K562 (cell line): ENCODE data around the gene MAML1. TPM values are rescaled to one million over a fixed set of nuclear protein-coding genes. Genes with fewer than 3 reads are reported as not detected.
A peak's percentile ranks its signal among the peaks of the same experiment; 100 is the strongest.

Experiments
- ATAC-seq: fragments of 200-7000 bp; cut with Tn5 transposase; 3 replicates; pipeline ENCODE4 v1.9.1; 2020; ENCODE audit warnings: moderate library complexity
- BruUV-seq: library from RNA; stranded (reverse); fragments of 400-500 nt; replicated peaks from 2 replicates; lab custom pipeline; 2021; lab: Mats Ljungman, UMichigan
- CTCF ChIA-PET: fragments of 300-600 bp; formaldehyde crosslinking; extraction: SDS; loops from one replicate; lab custom pipeline; 2021; ENCODE audit warnings: low intra/inter-chr PET ratio; lab: Yijun Ruan, JAX
- POLR2A ChIA-PET: fragments of 300-600, 350-650 bp; sonication (Branson Sonifier 250); formaldehyde crosslinking; extraction: SDS; loops from one replicate; lab custom pipeline; 2021; ENCODE audit warnings: antibody characterized with exemption, inconsistent platforms; lab: Yijun Ruan, JAX
- DNase-seq, 4 experiments: peaks; one replicate each; pipeline versions ENCODE4 v3.0.0 to v3.0.0-alpha.2; 2011 to 2018; ENCODE audit warnings: low spot score in 3 of 4, mixed read lengths in 3 of 4; ENCODE audit errors: extremely low read depth in 1 of 4
- FAIRE-seq: peaks from 2 replicates; lab custom pipeline; 2011; peaks lifted over from hg19 to GRCh38; lab: Jason Lieb, UNC
- H2AFZ ChIP-seq: 2 replicates; pipeline ENCODE4 v1.6.0; 2011; ENCODE audit warnings: low read depth, low read length, control low read depth, inconsistent platforms
- H3K27ac ChIP-seq: fragments of 200-600 bp; 3 replicates; pipeline ENCODE4 v1.8.0; 2011; ENCODE audit warnings: low read depth, mild to moderate bottlenecking, control low read depth, inconsistent platforms, low read length, moderate library complexity, mixed read lengths; ENCODE audit errors: extremely low read depth
- H3K27me3 ChIP-seq, 2 experiments: fragments of 300-600 bp in 1 of 2; 2 replicates in 1 of 2; 3 replicates in 1 of 2; pipeline versions ENCODE4 v1.6.0 to v1.8.0; 2011; ENCODE audit warnings: inconsistent platforms in 2 of 2, low read length in 2 of 2, mild to moderate bottlenecking in 1 of 2, mixed read lengths in 1 of 2, moderate library complexity in 1 of 2; ENCODE audit not compliant: control insufficient read depth in 2 of 2, insufficient read depth in 2 of 2
- H3K36me3 ChIP-seq: fragments of 300-600 bp; 3 replicates; pipeline ENCODE4 v1.8.0; 2011; ENCODE audit warnings: mild to moderate bottlenecking, low read length, inconsistent platforms; ENCODE audit not compliant: control insufficient read depth, insufficient read depth
- H3K4me1 ChIP-seq, 2 experiments: fragments of 200-600 bp in 1 of 2; replicated peaks in 1 of 2; 2 replicates in 1 of 2; 3 replicates in 1 of 2; pipeline versions ENCODE4 v1.5.1 to v1.8.0; 2011; ENCODE audit warnings: inconsistent platforms in 2 of 2, low read length in 2 of 2, mild to moderate bottlenecking in 1 of 2, mixed read lengths in 1 of 2, moderate library complexity in 1 of 2; ENCODE audit not compliant: control insufficient read depth in 2 of 2, insufficient read depth in 2 of 2
- H3K4me2 ChIP-seq: 2 replicates; pipeline ENCODE4 v1.6.1; 2011; ENCODE audit warnings: low read length, control low read depth, inconsistent platforms, mixed read lengths; ENCODE audit not compliant: insufficient read depth
- H3K4me3 ChIP-seq: fragments of 200-600 bp; sonication (generic), shearing (Covaris generic); 2 replicates; pipeline ENCODE4 v1.5.1; 2016; ENCODE audit warnings: control low read depth, inconsistent platforms
- H3K79me2 ChIP-seq: fragments of 200-600 bp; 3 replicates; pipeline ENCODE4 v1.8.0; 2011; ENCODE audit warnings: low read length, inconsistent platforms; ENCODE audit not compliant: control insufficient read depth, insufficient read depth
- H3K9ac ChIP-seq, 2 experiments: 2 replicates each; pipeline versions ENCODE4 v1.6.0 to v1.6.1; 2011; ENCODE audit warnings: low read depth in 2 of 2, low read length in 2 of 2, control low read depth in 1 of 2, inconsistent platforms in 1 of 2, mild to moderate bottlenecking in 1 of 2, mixed read lengths in 1 of 2; ENCODE audit not compliant: insufficient read depth in 1 of 2
- H3K9me1 ChIP-seq: one replicate; pipeline ENCODE4 v1.6.0; 2011; ENCODE audit warnings: inconsistent platforms, mild to moderate bottlenecking, low read length, moderate library complexity; ENCODE audit not compliant: control insufficient read depth, insufficient read depth
- H3K9me3 ChIP-seq: replicated peaks from 2 replicates; pipeline ENCODE4 v1.5.1; 2011; ENCODE audit warnings: low read depth, low read length, inconsistent platforms; ENCODE audit not compliant: control insufficient read depth, insufficient read depth
- H4K20me1 ChIP-seq: replicated peaks from 2 replicates; pipeline ENCODE4 v1.6.1; 2011; ENCODE audit warnings: low read length, inconsistent platforms, mixed read lengths; ENCODE audit not compliant: control insufficient read depth, insufficient read depth
- ATF6 ChIP-seq: sonication (generic); formaldehyde crosslinking; IDR thresholded peaks from 2 replicates; pipeline ENCODE4 v1.4.0; 2020; ENCODE audit warnings: mild to moderate bottlenecking, missing genetic modification reagents
- CBX2 ChIP-seq: fragments of 200-600 bp; sonication (generic); IDR thresholded peaks from one replicate; pipeline ENCODE4 v1.6.1; 2012; ENCODE audit warnings: mild to moderate bottlenecking, low read length, inconsistent platforms; ENCODE audit not compliant: insufficient read depth, poor library complexity, severe bottlenecking
- PCBP1 ChIP-seq: fragments of 200-400 bp; formaldehyde crosslinking; IDR thresholded peaks from 2 replicates; pipeline ENCODE4 v1.6.1; 2018; ENCODE audit warnings: mild to moderate bottlenecking, low read depth, low read length; ENCODE audit not compliant: poor library complexity, severe bottlenecking
- POLR2G ChIP-seq: fragments of 200-400 bp; formaldehyde crosslinking; IDR thresholded peaks from 2 replicates; pipeline ENCODE4 v1.6.1; 2017; ENCODE audit warnings: low read depth, mild to moderate bottlenecking, antibody characterized with exemption, low read length, moderate library complexity
- VEZF1 ChIP-seq: fragments of 200-800 bp; sonication (Bioruptor generic); IDR thresholded peaks from 2 replicates; pipeline ENCODE4 v1.6.1; 2017; ENCODE audit warnings: missing genetic modification characterization, missing compliant biosample characterization
- ZBTB33 ChIP-seq: sonication (generic); formaldehyde crosslinking; IDR thresholded peaks from 2 replicates; pipeline ENCODE4 v1.8.1; 2023; ENCODE audit warnings: mild to moderate bottlenecking, missing genetic modification reagents
- WGBS: fragments of 100-300 bp; shearing (Covaris generic); methylation state at CpG from one replicate; pipeline ENCODE4 v1.1.6; 2016; ENCODE audit warnings: low coverage, mixed read lengths; ENCODE audit not compliant: insufficient coverage; ENCODE audit errors: missing lambda C conversion rate; 5-methylcytosine and 5-hydroxymethylcytosine counted together
- in situ Hi-C: fragments of 300-500 bp; cut with MboI; formaldehyde crosslinking; loops from 4 replicates; pipeline ENCODE4 v1.15.0; 2018; ENCODE audit warnings: inconsistent platforms, mixed read lengths
- intact Hi-C: fragments of 100-400 bp; cut with micrococcal nuclease; formaldehyde crosslinking; loops from 2 replicates; pipeline ENCODE4 v1.14.2; 2022
- polyA plus RNA-seq, 8 experiments: library from polyadenylated mRNA; depleted of rRNA in 4 of 8; stranded (reverse) in 5 of 8; unstranded in 3 of 8; fragments of >200 nt; fragmentation: Nextera tagmentation in 2 of 8; fragmentation: Illumina TruSeq in 1 of 8; extraction: Ambion mirVana in 2 of 8; extraction: Trizol in 1 of 8; gene quantifications; 2 replicates each; pipeline versions ENCODE4 v1.2.1 to v1.2.3, GENCODE V29; 2011 to 2014; ENCODE audit warnings: inconsistent platforms in 1 of 8, missing spikeins in 1 of 8
- total RNA-seq, 7 experiments: library from RNA; depleted of rRNA in 6 of 7; stranded (reverse); fragments of >200 nt in 6 of 7; fragmentation: Illumina TruSeq in 2 of 7; extraction: Trizol in 2 of 7; gene quantifications; 2 replicates each; pipeline versions ENCODE4 v1.2.1 to v1.2.3, GENCODE V29; 2011 to 2021; ENCODE audit warnings: low replicate concordance in 1 of 7

Gene MAML1
- total and polyA plus RNA-seq, 9 of the 15 experiments (the other 6 are each of a cell fraction or from before 2014, with no cell fraction given), result 0.32 to 18.4 (median 7.0) TPM

DNA sequence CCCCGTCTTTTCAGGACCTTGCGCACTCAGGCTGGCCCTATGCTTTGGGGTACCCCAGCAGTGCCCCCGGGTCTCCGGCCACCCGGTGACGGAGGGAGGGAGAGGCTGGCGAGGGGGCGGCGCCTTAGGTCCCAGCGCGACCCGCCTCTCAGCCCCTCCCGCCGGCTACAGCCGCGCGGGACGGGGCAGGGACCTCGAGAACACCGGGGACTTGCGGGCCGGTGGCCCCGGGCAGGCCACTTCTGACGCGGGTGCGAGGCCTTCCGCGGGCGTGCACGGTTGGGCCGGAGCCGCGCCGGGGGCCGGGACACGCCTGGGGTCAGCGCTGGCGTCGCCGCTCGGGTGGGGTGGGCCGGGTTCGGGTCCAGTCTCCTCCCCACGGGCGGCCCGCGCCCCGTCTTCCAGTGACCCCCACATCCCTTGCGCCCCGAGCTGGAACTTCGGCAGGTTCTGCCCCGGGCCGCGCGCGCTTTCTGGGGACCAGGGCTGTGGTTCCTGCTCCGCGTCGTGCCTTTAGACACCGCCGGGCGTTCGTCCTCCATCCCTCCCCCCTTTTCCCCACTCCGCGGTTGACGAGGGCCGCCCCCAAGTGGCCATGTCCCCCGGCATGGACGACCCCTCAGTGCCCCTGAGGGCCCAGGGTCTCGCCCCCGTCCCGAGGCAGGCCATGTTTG is 84.3 kb downstream of the MAML1 start:
- H3K27me3 ChIP-seq, result no peaks in the 10 kb centered on the region
- peaks cover 69% of the 10 kb centered on the region for H3K79me2 ChIP-seq
- ChIA-PET CTCF (no interaction called here), POLR2A (interaction anchor here (1.6 kb wide), 1 partner anchor 11 kb away, joined by 4 read pairs; no protein-coding TSS in a partner anchor)
- TF ChIP-seq CBX2, result no peak
- TF ChIP-seq PCBP1, result peak; percentile 54
- TF ChIP-seq VEZF1 (CRISPR knock-in tag), result 0 out of 2 replicates have a peak, but pooled peaks have one; percentile 13
- TF ChIP-seq ATF6 (CRISPR knock-in tag), result no peak
- peak; percentile 93 for TF ChIP-seq ZBTB33 (CRISPR knock-in tag)
- TF ChIP-seq POLR2G, result peak; percentile 47
- FAIRE-seq (no peak), DNase-seq (no peak), ATAC-seq (no peak)
- no peak overlapping the region for H3K4me2 ChIP-seq
- WGBS, result 67% methylated on average over 3 of the region's 72 CpGs
- H3K9me3 ChIP-seq, result no peaks in the 10 kb centered on the region
- H3K9ac ChIP-seq, result no peak overlapping the region
- intact Hi-C loops, result no loop called here
- H3K4me3 ChIP-seq, result no peak overlapping the region
- in situ Hi-C loops, result no loop called here
- H3K27ac ChIP-seq, result peak overlapping the region; percentile 40; the same call in 2 of the 3 replicates
- BruUV-seq, result no TSS peak
- peaks cover 1% of the 10 kb centered on the region for H3K9me1 ChIP-seq
- peaks cover 39% of the 10 kb centered on the region; the same call in 2 of the 3 replicates for H3K36me3 ChIP-seq
- no peak overlapping the region for H2AFZ ChIP-seq
- peaks cover 33 to 72% of the 10 kb centered on the region in 2 experiments for H3K4me1 ChIP-seq
- H4K20me1 ChIP-seq, result peaks cover 8% of the 10 kb centered on the region
